GM21528 (cell line): ENCODE data around the gene ALG9.
"Not testable (repeated sequence)": the region's sequence is repeated elsewhere in the genome, so short reads cannot be mapped to it uniquely, and the experiment has no call there.

ENCODE experiments used
- ATAC-seq: cut with Tn5 transposase; IDR thresholded peaks from one replicate; pipeline ENCODE4 v1.9.1; 2021; ENCODE audit warnings: mild to moderate bottlenecking, moderate library complexity; ENCODE audit not compliant: unreplicated experiment, low FRiP score

ALG9 gene

GRCh38 chr11:111870886-111871692 lies at the start of gene ALG9:
TSS of gene ALG9 (minus strand) at chr11:111871581. CDS start at chr11:111871482, 99 bp downstream.
- ATAC-seq, result peak; percentile 92

GRCh38 chr11:111920908-111921307 lies 49.5 kb upstream of the ALG9 start:
- ATAC-seq, result no peak

GRCh38 chr11:111918390-111919256 lies 47.2 kb upstream of the ALG9 start, which contains the start of gene C11orf52:
TSS of gene C11orf52 (plus strand) at chr11:111918913. CDS start at chr11:111918973, 60 bp downstream.
- no peak for ATAC-seq

- no peak for ATAC-seq
Measured at GRCh38 chr11:111917788-111918187, 46.4 kb upstream of the ALG9 start.

- ATAC-seq, result no peak
Measured at GRCh38 chr11:111917312-111917711, 45.9 kb upstream of the ALG9 start.

- ATAC-seq, result no peak
Measured at GRCh38 chr11:111916768-111917167, 45.4 kb upstream of the ALG9 start.

- ATAC-seq, result no peak
Measured at GRCh38 chr11:111913997-111914396, 42.6 kb upstream of the ALG9 start.

- ATAC-seq, result no peak
Measured at GRCh38 chr11:111913031-111913861, 41.9 kb upstream of the ALG9 start.

- no peak for ATAC-seq
Measured at GRCh38 chr11:111912535-111912934, 41.2 kb upstream of the ALG9 start, which contains the start of gene HSPB2. TSS of gene HSPB2 (plus strand) at chr11:111912734. CDS start at chr11:111912830, 96 bp downstream.

- no peak for ATAC-seq
Measured at GRCh38 chr11:111911563-111912401, 40.4 kb upstream of the ALG9 start, which contains the start of gene CRYAB. TSS of gene CRYAB (minus strand) at chr11:111911770. CDS start at chr11:111911724, 46 bp downstream.

- no peak for ATAC-seq
Measured at GRCh38 chr11:111910676-111911562, 39.5 kb upstream of the ALG9 start.

- no peak for ATAC-seq
Measured at GRCh38 chr11:111909378-111909777, 38.0 kb upstream of the ALG9 start.

- ATAC-seq, result no peak
Measured at GRCh38 chr11:111908639-111909305, 37.4 kb upstream of the ALG9 start.

GRCh38 chr11:111906680-111907079 lies 35.3 kb upstream of the ALG9 start:
- ATAC-seq, result no peak

- ATAC-seq, result no peak
Measured at GRCh38 chr11:111905411-111905810, 34.0 kb upstream of the ALG9 start.

GRCh38 chr11:111886844-111887243 lies 15.5 kb upstream of the ALG9 start:
- no peak for ATAC-seq

- ATAC-seq, result no peak
Measured at GRCh38 chr11:111886032-111886431, 14.7 kb upstream of the ALG9 start.

GRCh38 chr11:111885053-111885452 lies 13.7 kb upstream of the ALG9 start:
- not testable (repeated sequence) for ATAC-seq
